Neural cell (in vitro differentiated cells): ENCODE measurements around the gene KCNH2.

Experiments
- CTCF ChIP-seq: fragments of 450-650 bp; IDR thresholded peaks from 2 replicates; pipeline ENCODE4 v1.5.1; 2014; ENCODE audit warnings: antibody characterized with exemption, mild to moderate bottlenecking, moderate library complexity; ENCODE audit not compliant: poor library complexity, severe bottlenecking
- EZH2 ChIP-seq: fragments of 200-600, 300-800 bp; shearing (Covaris generic), sonication (generic); IDR thresholded peaks from 2 replicates; pipeline ENCODE4 v1.6.1; 2014; ENCODE audit warnings: antibody characterized with exemption, low read length, borderline replicate concordance, mild to moderate bottlenecking; ENCODE audit not compliant: insufficient read depth, poor library complexity, severe bottlenecking
- POLR2AphosphoS5 ChIP-seq: IDR thresholded peaks from 2 replicates; pipeline ENCODE4 v1.6.1; 2012
- RAD21 ChIP-seq: fragments of 450-650 bp; conservative IDR thresholded peaks from 2 replicates; pipeline ENCODE4 v1.6.1; 2014; ENCODE audit warnings: antibody characterized with exemption, mild to moderate bottlenecking, moderate library complexity

- no peak for TF ChIP-seq CTCF
- TF ChIP-seq POLR2AphosphoS5: no peak
- no peak for TF ChIP-seq EZH2
- no peak for TF ChIP-seq RAD21
Observed at GRCh38 chr7:150980663-150981062, 2.5 kb upstream of the KCNH2 start.
